PC-3 (cell line): ENCODE results near the gene PAX5. TPM values are rescaled to one million over a fixed set of nuclear protein-coding genes. Genes with fewer than 3 reads are reported as not detected.
"Not testable (repeated sequence)": the region's sequence is repeated elsewhere in the genome, so short reads cannot be mapped to it uniquely, and the experiment has no call there.

Experiments
- ATAC-seq: fragments of 200-7000 bp; cut with Tn5 transposase; 2 replicates; pipeline ENCODE4 v1.9.1; 2020; ENCODE audit warnings: mild to moderate bottlenecking, moderate library complexity
- BruUV-seq: library from RNA; stranded (reverse); fragments of 400-500 nt; replicated peaks from 2 replicates; lab custom pipeline; 2021; lab: Mats Ljungman, UMichigan
- CTCF ChIA-PET: fragments of 300-600 bp; sonication (Branson Sonifier 250); formaldehyde crosslinking; loops from one replicate; lab custom pipeline; 2022; ENCODE audit warnings: antibody characterized with exemption; lab: Charles Lee
- POLR2A ChIA-PET: fragments of 300-600 bp; sonication (Branson Sonifier 250); formaldehyde crosslinking; loops from one replicate; lab custom pipeline; 2022; ENCODE audit warnings: antibody characterized with exemption; ENCODE audit not compliant: unreplicated experiment; lab: Charles Lee
- DNase-seq: peaks from one replicate; pipeline ENCODE4 v3.0.0-alpha.2; 2015
- H2AFZ ChIP-seq: fragments of 300-600 bp; sonication (generic); 2 replicates; pipeline ENCODE4 v1.6.0; 2016; ENCODE audit warnings: antibody characterized with exemption, low read length
- H3F3A ChIP-seq: fragments of 300-600 bp; sonication (generic); one replicate; pipeline ENCODE4 v1.6.0; 2017; ENCODE audit warnings: antibody characterized with exemption, low read length, control low read depth, mild to moderate bottlenecking; ENCODE audit not compliant: unreplicated experiment
- H3K27ac ChIP-seq: fragments of 300-600 bp; sonication (generic); 2 replicates; pipeline ENCODE4 v1.5.1; 2016; ENCODE audit warnings: mild to moderate bottlenecking, low read length
- H3K27me3 ChIP-seq: fragments of 300-600 bp; sonication (generic); 2 replicates; pipeline ENCODE4 v1.6.1; 2016; ENCODE audit warnings: low read length, mixed read lengths
- H3K36me3 ChIP-seq: fragments of 300-600 bp; sonication (generic); 2 replicates; pipeline ENCODE4 v1.6.1; 2016; ENCODE audit warnings: low read depth, mixed run types, low read length, mixed read lengths
- H3K4me1 ChIP-seq: fragments of 300-600 bp; sonication (generic); 2 replicates; pipeline ENCODE4 v1.5.1; 2016; ENCODE audit warnings: low read length; ENCODE audit not compliant: insufficient read depth
- H3K4me2 ChIP-seq: fragments of 300-600 bp; sonication (generic); 2 replicates; pipeline ENCODE4 v1.6.0; 2016; ENCODE audit warnings: low read length
- H3K4me3 ChIP-seq: fragments of 300-600 bp; sonication (generic); 2 replicates; pipeline ENCODE4 v1.5.1; 2016; ENCODE audit warnings: mild to moderate bottlenecking, low read length, mixed read lengths
- H3K79me2 ChIP-seq: fragments of 300-600 bp; sonication (generic); 2 replicates; pipeline ENCODE4 v1.6.1; 2017; ENCODE audit warnings: low read length, mixed read lengths
- H3K9ac ChIP-seq: fragments of 300-600 bp; sonication (generic); 2 replicates; pipeline ENCODE4 v1.6.0; 2016; ENCODE audit warnings: mild to moderate bottlenecking, low read length
- H3K9me2 ChIP-seq: fragments of 300-600 bp; sonication (generic); replicated peaks from 2 replicates; pipeline ENCODE4 v1.6.1; 2016; ENCODE audit warnings: mixed run types, low read length, mixed read lengths
- H3K9me3 ChIP-seq: fragments of 300-600 bp; sonication (generic); 2 replicates; pipeline ENCODE4 v1.6.1; 2016; ENCODE audit warnings: low read length, mixed read lengths
- H4K20me1 ChIP-seq: fragments of 300-600 bp; sonication (generic); 2 replicates; pipeline ENCODE4 v1.6.1; 2016; ENCODE audit warnings: low read length, mixed read lengths
- EZH2 ChIP-seq: fragments of 300-600 bp; sonication (generic); IDR thresholded peaks from one replicate; pipeline ENCODE4 v1.6.1; 2017; ENCODE audit warnings: antibody characterized with exemption, mild to moderate bottlenecking, low read length; ENCODE audit not compliant: unreplicated experiment
- EZH2phosphoT487 ChIP-seq: fragments of 300-600 bp; sonication (generic); IDR thresholded peaks from 2 replicates; pipeline ENCODE4 v1.6.1; 2018; ENCODE audit warnings: mild to moderate bottlenecking, antibody characterized with exemption, low read length, borderline replicate concordance
- intact Hi-C: fragments of 100-400 bp; cut with micrococcal nuclease; formaldehyde crosslinking; loops from 2 replicates; pipeline ENCODE4 v1.9.0; 2023
- total RNA-seq: library from RNA; depleted of rRNA; stranded (reverse); fragments of >200 nt; gene quantifications from 2 replicates; pipeline ENCODE4 v1.2.3, GENCODE V29; 2014
- TF ChIP-seq, protein P1 (sequence below): fragments of 300-600 bp; sonication (generic); conservative IDR thresholded peaks from 2 replicates; pipeline ENCODE4 v1.5.1; 2017; ENCODE audit warnings: antibody characterized with exemption, low read depth, mild to moderate bottlenecking, low read length

PAX5 gene
- total RNA-seq, 1 experiment from 2014 or later: not detected

DNA sequence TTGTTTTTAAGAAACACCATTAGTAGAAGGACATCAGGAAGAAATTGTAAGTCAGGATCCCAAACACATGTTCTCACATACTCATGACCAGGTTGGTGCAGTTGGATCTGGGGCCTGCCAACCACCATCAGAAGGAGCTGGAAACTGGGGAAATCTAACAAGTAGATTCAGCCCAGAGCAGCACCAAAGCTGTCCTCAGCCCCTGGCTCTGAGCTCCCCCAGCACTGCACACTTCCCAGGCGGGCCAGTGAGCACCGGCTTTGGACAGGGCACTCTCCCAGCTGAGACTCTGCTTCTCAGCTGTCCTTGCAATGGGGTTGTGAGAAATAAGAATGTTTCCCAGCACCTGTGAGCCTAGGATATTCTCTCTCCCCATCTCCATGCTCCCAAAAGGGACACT is 162.5 kb downstream of the PAX5 start:
- Histone ChIP-seq H3K9me2 (no peaks in the 10 kb centered on the region), H3K27ac (no peak overlapping the region), H3K27me3 (peaks cover 12% of the 10 kb centered on the region), H3K4me3 (no peak overlapping the region), H3K79me2 (no peaks in the 10 kb centered on the region), H3K4me1 (no peaks in the 10 kb centered on the region), H3K9ac (no peak overlapping the region), H3K9me3 (no peaks in the 10 kb centered on the region), H3K4me2 (no peak overlapping the region), H3F3A (no peaks in the 10 kb centered on the region), H2AFZ (no peak overlapping the region), H4K20me1 (no peaks in the 10 kb centered on the region), H3K36me3 (no peaks in the 10 kb centered on the region)
- intact Hi-C loops: no loop called here
- BruUV-seq: no TSS peak
- CTCF ChIA-PET: interaction anchor here (0.7 kb wide), 2 partner anchors 16 to 239 kb away, joined by 4 to 5 read pairs; no protein-coding TSS in a partner anchor
- ATAC-seq (no peak), DNase-seq (no peak)
- TF ChIP-seq, protein P1, sequence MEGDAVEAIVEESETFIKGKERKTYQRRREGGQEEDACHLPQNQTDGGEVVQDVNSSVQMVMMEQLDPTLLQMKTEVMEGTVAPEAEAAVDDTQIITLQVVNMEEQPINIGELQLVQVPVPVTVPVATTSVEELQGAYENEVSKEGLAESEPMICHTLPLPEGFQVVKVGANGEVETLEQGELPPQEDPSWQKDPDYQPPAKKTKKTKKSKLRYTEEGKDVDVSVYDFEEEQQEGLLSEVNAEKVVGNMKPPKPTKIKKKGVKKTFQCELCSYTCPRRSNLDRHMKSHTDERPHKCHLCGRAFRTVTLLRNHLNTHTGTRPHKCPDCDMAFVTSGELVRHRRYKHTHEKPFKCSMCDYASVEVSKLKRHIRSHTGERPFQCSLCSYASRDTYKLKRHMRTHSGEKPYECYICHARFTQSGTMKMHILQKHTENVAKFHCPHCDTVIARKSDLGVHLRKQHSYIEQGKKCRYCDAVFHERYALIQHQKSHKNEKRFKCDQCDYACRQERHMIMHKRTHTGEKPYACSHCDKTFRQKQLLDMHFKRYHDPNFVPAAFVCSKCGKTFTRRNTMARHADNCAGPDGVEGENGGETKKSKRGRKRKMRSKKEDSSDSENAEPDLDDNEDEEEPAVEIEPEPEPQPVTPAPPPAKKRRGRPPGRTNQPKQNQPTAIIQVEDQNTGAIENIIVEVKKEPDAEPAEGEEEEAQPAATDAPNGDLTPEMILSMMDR: no peak
- TF ChIP-seq EZH2phosphoT487 (no peak), EZH2 (no peak)
- POLR2A ChIA-PET: no interaction called here

DNA sequence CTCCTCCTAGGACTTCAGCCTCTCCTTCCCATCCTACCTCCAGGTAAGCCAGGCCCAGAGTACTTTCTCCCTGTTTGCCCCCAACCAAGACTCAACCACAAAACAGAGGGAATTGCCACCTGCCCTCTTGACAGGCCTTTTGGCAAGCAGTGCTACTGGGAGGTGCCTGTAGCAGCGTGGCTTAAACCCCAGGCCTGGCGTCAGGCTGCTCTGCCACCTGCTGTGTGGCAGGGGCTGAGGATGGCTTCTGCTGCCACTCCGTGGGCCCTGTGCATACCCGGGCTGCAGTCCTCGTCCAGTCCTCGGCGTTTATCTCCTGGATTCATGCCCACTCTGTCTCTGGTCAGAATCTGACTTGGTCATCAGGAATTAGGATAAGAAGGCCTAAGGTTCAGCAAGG is 163.1 kb downstream of the PAX5 start:
- no peaks in the 10 kb centered on the region for H3K4me1 ChIP-seq
- no peaks in the 10 kb centered on the region for H3K9me3 ChIP-seq
- H3F3A ChIP-seq: no peaks in the 10 kb centered on the region
- H3K4me2 ChIP-seq: no peak overlapping the region
- CTCF ChIA-PET: no interaction called here
- H3K27me3 ChIP-seq: peaks cover 12% of the 10 kb centered on the region
- TF ChIP-seq EZH2phosphoT487 (no peak), EZH2 (no peak)
- TF ChIP-seq, protein P1: no peak
- DNase-seq (no peak), ATAC-seq (no peak)
- no peak overlapping the region for H3K9ac ChIP-seq
- no peak overlapping the region for H3K4me3 ChIP-seq
- no peak overlapping the region for H2AFZ ChIP-seq
- H3K36me3 ChIP-seq: no peaks in the 10 kb centered on the region
- no TSS peak for BruUV-seq
- H3K9me2 ChIP-seq: no peaks in the 10 kb centered on the region
- intact Hi-C loops: no loop called here
- H4K20me1 ChIP-seq: no peaks in the 10 kb centered on the region
- POLR2A ChIA-PET: no interaction called here
- no peak overlapping the region for H3K27ac ChIP-seq
- no peaks in the 10 kb centered on the region for H3K79me2 ChIP-seq

DNA sequence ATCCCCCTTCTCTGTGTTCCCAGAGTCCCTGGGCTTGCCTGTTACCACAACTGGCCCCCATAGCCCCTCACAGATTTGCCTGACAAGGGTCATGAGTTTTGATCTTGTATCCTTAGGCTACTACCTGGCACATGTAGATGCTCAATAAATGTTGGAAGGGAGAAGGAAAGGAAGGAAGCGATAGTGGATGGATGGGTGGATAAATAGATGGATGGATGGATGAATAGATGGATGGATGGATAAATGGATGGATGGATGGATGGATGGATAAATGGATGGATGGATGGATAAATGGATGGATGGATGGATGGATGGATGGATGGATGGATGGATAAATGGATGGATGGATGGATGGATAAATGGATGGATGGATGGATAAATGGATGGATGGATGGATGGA is 164.5 kb downstream of the PAX5 start:
- H3K9me2 ChIP-seq, H3F3A ChIP-seq, H3K4me1 ChIP-seq, H3K27ac ChIP-seq, H3K4me2 ChIP-seq, H3K36me3 ChIP-seq, BruUV-seq, H3K79me2 ChIP-seq, H3K9me3 ChIP-seq, CTCF ChIA-PET, H4K20me1 ChIP-seq, H3K4me3 ChIP-seq, POLR2A ChIA-PET, H3K9ac ChIP-seq, H2AFZ ChIP-seq, ATAC-seq, DNase-seq: not testable (repeated sequence)
- intact Hi-C loops: loop anchor here (10.0 kb wide), 1 partner anchor 465 kb away; the partner anchor contains the start of gene RNF38
- peaks cover 12% of the 10 kb centered on the region for H3K27me3 ChIP-seq
